Smooth muscle cell (in vitro differentiated cells): ENCODE data around the gene MTFR2. TPM values are rescaled to one million over a fixed set of nuclear protein-coding genes. Genes with fewer than 3 reads are reported as not detected.

ENCODE experiments used
- DNase-seq: peaks from one replicate; lab custom pipeline; 2025; ENCODE audit not compliant: unreplicated experiment; lab: John Stamatoyannopoulos, UW
- H2AFZ ChIP-seq: fragments of 200-600 bp; sonication (generic); 2 replicates; pipeline ENCODE4 v1.6.0; 2016; ENCODE audit warnings: antibody characterized with exemption, low read depth, mild to moderate bottlenecking
- H3F3A ChIP-seq: fragments of 200-600 bp; sonication (generic); 2 replicates; pipeline ENCODE4 v1.6.0; 2017; ENCODE audit warnings: antibody characterized with exemption, low read depth
- H3K27ac ChIP-seq: fragments of 200-600 bp; sonication (generic); 2 replicates; pipeline ENCODE4 v1.5.1; 2016; ENCODE audit warnings: low read depth, mild to moderate bottlenecking
- H3K27me3 ChIP-seq: fragments of 200-600 bp; sonication (generic); 2 replicates; pipeline ENCODE4 v1.6.1; 2016; ENCODE audit warnings: low read depth, mild to moderate bottlenecking
- H3K36me3 ChIP-seq: fragments of 200-600 bp; sonication (generic); 2 replicates; pipeline ENCODE4 v1.5.1; 2016; ENCODE audit warnings: low read depth
- H3K4me1 ChIP-seq: fragments of 200-600 bp; sonication (generic); 2 replicates; pipeline ENCODE4 v1.5.1; 2016; ENCODE audit warnings: low read depth
- H3K4me2 ChIP-seq: fragments of 200-600 bp; sonication (generic); 2 replicates; pipeline ENCODE4 v1.6.0; 2016; ENCODE audit warnings: mild to moderate bottlenecking
- H3K4me3 ChIP-seq: fragments of 200-600 bp; sonication (generic); 2 replicates; pipeline ENCODE4 v1.5.1; 2016; ENCODE audit warnings: mild to moderate bottlenecking
- H3K79me2 ChIP-seq: fragments of 200-600 bp; sonication (generic); 2 replicates; pipeline ENCODE4 v1.6.0; 2016; ENCODE audit warnings: low read depth, mild to moderate bottlenecking
- H3K9ac ChIP-seq: fragments of 200-600 bp; sonication (generic); 2 replicates; pipeline ENCODE4 v1.6.0; 2016; ENCODE audit warnings: low read depth
- H3K9me3 ChIP-seq: fragments of 200-600 bp; sonication (generic); replicated peaks from 2 replicates; pipeline ENCODE4 v1.5.1; 2016; ENCODE audit warnings: low read depth
- H4K20me1 ChIP-seq: fragments of 200-600 bp; sonication (generic); 2 replicates; pipeline ENCODE4 v1.6.0; 2016; ENCODE audit warnings: low read depth
- CTCF ChIP-seq: fragments of 200-600 bp; sonication (generic); IDR thresholded peaks from 2 replicates; pipeline ENCODE4 v1.5.1; 2017; ENCODE audit warnings: borderline replicate concordance, mild to moderate bottlenecking, antibody characterized with exemption; ENCODE audit not compliant: insufficient read depth, poor library complexity, severe bottlenecking
- WGBS: methylation state at CpG from one replicate; pipeline ENCODE4 v1.1.7; 2016; ENCODE audit warnings: low lambda C conversion rate; 5-methylcytosine and 5-hydroxymethylcytosine counted together
- polyA plus RNA-seq: library from polyadenylated mRNA; unstranded; fragments of >200 nt; fragmentation: Nextera tagmentation; extraction: Ambion mirVana; gene quantifications from 2 replicates; pipeline ENCODE4 v1.2.1, GENCODE V29; 2016
- total RNA-seq: library from RNA; depleted of rRNA; stranded (reverse); fragments of >200 nt; gene quantifications from 2 replicates; pipeline ENCODE4 v1.2.3, GENCODE V29; 2014

MTFR2 gene
- total RNA-seq (10.9 and 12.4 TPM in 2 replicates), polyA plus RNA-seq (1.4 and 2.7 TPM in 2 replicates)

- Histone ChIP-seq H2AFZ (no peak within 1 kb of the TSS), H3K9ac (peak within 1 kb of the TSS; percentile 54), H3K36me3 (no peaks in the 10 kb centered on the region), H3F3A (peaks cover 11% of the 10 kb centered on the region), H3K27me3 (no peaks in the 10 kb centered on the region), H4K20me1 (no peaks in the 10 kb centered on the region), H3K4me3 (peak within 1 kb of the TSS; percentile 68), H3K27ac (peak within 1 kb of the TSS; percentile 38), H3K9me3 (no peaks in the 10 kb centered on the region), H3K4me2 (peak within 1 kb of the TSS; percentile 92), H3K4me1 (no peaks in the 10 kb centered on the region), H3K79me2 (no peaks in the 10 kb centered on the region)
- WGBS = under 1% methylated on average over 59 of the region's 59 CpGs
- DNase-seq = peak; percentile 45
- TF ChIP-seq CTCF = no peak
Observed at GRCh38 chr6:136249811-136250685, at the start of gene MTFR2. Gene MTFR2, minus strand, starts transcription at chr6:136250311. Its CDS starts 1,212 bp downstream, at chr6:136249099.

GRCh38 chr6:136294621-136295020 is 44.5 kb upstream of the MTFR2 start:
- H4K20me1 ChIP-seq = no peaks in the 10 kb centered on the region
- H3K4me1 ChIP-seq = peaks cover 8% of the 10 kb centered on the region
- no peaks in the 10 kb centered on the region for H3K27me3 ChIP-seq
- no peak overlapping the region for H3K4me2 ChIP-seq
- no peak for TF ChIP-seq CTCF
- H3K36me3 ChIP-seq = no peaks in the 10 kb centered on the region
- H3K27ac ChIP-seq = no peak overlapping the region
- no peak for DNase-seq
- no peak overlapping the region for H3K4me3 ChIP-seq
- no peak overlapping the region for H2AFZ ChIP-seq
- no peak overlapping the region for H3K9ac ChIP-seq
- peaks cover 8% of the 10 kb centered on the region for H3F3A ChIP-seq
- 89% methylated on average over 3 of the region's 3 CpGs for WGBS
- no peaks in the 10 kb centered on the region for H3K9me3 ChIP-seq
- H3K79me2 ChIP-seq = no peaks in the 10 kb centered on the region

GRCh38 chr6:136290410-136291010 is 40.4 kb upstream of the MTFR2 start:
- Histone ChIP-seq H3K4me3 (peak overlapping the region; percentile 84), H4K20me1 (peaks cover 36% of the 10 kb centered on the region), H3K4me2 (peak overlapping the region; percentile 86), H3K27ac (peak overlapping the region; percentile 100), H3K4me1 (peaks cover 19% of the 10 kb centered on the region), H3K9me3 (no peaks in the 10 kb centered on the region), H3K27me3 (no peaks in the 10 kb centered on the region), H3K9ac (peak overlapping the region; percentile 100), H2AFZ (peak overlapping the region; percentile 22), H3F3A (peaks cover 8% of the 10 kb centered on the region), H3K36me3 (no peaks in the 10 kb centered on the region), H3K79me2 (peaks cover 36% of the 10 kb centered on the region)
- 7% methylated on average over 22 of the region's 22 CpGs for WGBS
- no peak for TF ChIP-seq CTCF
- DNase-seq = peak; percentile 56
